Type B pancreatic cell (in vitro differentiated cells): ENCODE measurements around the gene EIF2S3. TPM values are rescaled to one million over a fixed set of nuclear protein-coding genes. Genes with fewer than 3 reads are reported as not detected.

Source experiments
- DNase-seq: peaks from one replicate; pipeline ENCODE4 v3.0.0; 2021; ENCODE audit warnings: mixed read lengths; ENCODE audit not compliant: unreplicated experiment; ENCODE audit errors: extremely low spot score
- H3K27ac Mint-ChIP-seq: 2 replicates; pipeline ENCODE4 v1.8.0; 2021; ENCODE audit warnings: mild to moderate bottlenecking, mixed read lengths
- H3K27me3 Mint-ChIP-seq: 2 replicates; pipeline ENCODE4 v1.8.0; 2021; ENCODE audit warnings: mixed read lengths
- H3K36me3 Mint-ChIP-seq: 2 replicates; pipeline ENCODE4 v1.8.0; 2021; ENCODE audit warnings: mixed read lengths
- H3K4me1 Mint-ChIP-seq: one replicate; pipeline ENCODE4 v1.8.0; 2021; ENCODE audit warnings: mixed read lengths; ENCODE audit not compliant: unreplicated experiment
- H3K4me3 Mint-ChIP-seq: 2 replicates; pipeline ENCODE4 v1.8.0; 2021; ENCODE audit warnings: mild to moderate bottlenecking, mixed read lengths
- H3K9me3 Mint-ChIP-seq: 2 replicates; pipeline ENCODE4 v1.8.0; 2021; ENCODE audit warnings: mixed read lengths
- total RNA-seq: library from RNA; stranded (reverse); gene quantifications from 2 replicates; pipeline ENCODE4 v1.2.1, GENCODE V29; 2021; ENCODE audit warnings: low replicate concordance
- TF ChIP-seq, protein P1 (sequence below): fragments of 200-600 bp; sonication (generic); conservative IDR thresholded peaks from 2 replicates; pipeline ENCODE4 v1.5.0; 2021; ENCODE audit warnings: antibody characterized with exemption, mild to moderate bottlenecking

Gene EIF2S3
- total RNA-seq, 1 donor from 2014 or later, result 418 TPM

DNA sequence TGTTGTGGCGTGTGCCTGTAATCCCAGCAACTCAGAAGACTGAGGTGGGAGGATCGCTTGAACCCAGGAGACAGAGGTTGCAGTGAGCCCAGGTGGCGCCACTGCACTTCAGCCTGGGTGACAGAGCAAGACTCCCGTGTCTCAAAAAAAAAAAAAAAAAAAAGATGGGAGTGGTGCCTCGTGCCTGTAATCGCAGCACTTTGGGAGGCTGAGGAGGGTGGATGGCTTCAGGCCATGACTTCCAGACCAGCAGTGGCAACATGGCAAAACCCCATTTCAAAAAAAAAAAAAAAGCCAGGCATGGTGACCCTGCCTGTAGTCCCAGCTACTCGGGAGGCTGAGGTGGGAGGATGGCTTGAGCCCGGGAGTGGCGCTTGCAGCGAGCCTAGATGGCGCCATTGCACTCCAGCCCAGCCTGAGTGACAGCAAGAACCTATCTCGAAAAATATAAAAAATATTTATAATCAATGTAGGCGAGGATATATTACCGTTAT is 27.0 kb downstream of the EIF2S3 start:
- no peak overlapping the region for H3K4me3 Mint-ChIP-seq

GRCh38 chrX:24082447-24082846 is 27.7 kb downstream of the EIF2S3 start:
- Mint-ChIP-seq H3K36me3 (peaks cover 14% of the 10 kb centered on the region), H3K27ac (no peak overlapping the region)

More for the DNA sequence above, 27.0 kb downstream of the EIF2S3 start:
- no peaks in the 10 kb centered on the region for H3K9me3 Mint-ChIP-seq
- TF ChIP-seq, protein P1, sequence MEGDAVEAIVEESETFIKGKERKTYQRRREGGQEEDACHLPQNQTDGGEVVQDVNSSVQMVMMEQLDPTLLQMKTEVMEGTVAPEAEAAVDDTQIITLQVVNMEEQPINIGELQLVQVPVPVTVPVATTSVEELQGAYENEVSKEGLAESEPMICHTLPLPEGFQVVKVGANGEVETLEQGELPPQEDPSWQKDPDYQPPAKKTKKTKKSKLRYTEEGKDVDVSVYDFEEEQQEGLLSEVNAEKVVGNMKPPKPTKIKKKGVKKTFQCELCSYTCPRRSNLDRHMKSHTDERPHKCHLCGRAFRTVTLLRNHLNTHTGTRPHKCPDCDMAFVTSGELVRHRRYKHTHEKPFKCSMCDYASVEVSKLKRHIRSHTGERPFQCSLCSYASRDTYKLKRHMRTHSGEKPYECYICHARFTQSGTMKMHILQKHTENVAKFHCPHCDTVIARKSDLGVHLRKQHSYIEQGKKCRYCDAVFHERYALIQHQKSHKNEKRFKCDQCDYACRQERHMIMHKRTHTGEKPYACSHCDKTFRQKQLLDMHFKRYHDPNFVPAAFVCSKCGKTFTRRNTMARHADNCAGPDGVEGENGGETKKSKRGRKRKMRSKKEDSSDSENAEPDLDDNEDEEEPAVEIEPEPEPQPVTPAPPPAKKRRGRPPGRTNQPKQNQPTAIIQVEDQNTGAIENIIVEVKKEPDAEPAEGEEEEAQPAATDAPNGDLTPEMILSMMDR, result peak; percentile 57
- H3K4me1 Mint-ChIP-seq, result no peaks in the 10 kb centered on the region
- no peak for DNase-seq
- peaks cover 17% of the 10 kb centered on the region for H3K36me3 Mint-ChIP-seq
- H3K27ac Mint-ChIP-seq, result no peak overlapping the region
- H3K27me3 Mint-ChIP-seq, result no peaks in the 10 kb centered on the region

DNA sequence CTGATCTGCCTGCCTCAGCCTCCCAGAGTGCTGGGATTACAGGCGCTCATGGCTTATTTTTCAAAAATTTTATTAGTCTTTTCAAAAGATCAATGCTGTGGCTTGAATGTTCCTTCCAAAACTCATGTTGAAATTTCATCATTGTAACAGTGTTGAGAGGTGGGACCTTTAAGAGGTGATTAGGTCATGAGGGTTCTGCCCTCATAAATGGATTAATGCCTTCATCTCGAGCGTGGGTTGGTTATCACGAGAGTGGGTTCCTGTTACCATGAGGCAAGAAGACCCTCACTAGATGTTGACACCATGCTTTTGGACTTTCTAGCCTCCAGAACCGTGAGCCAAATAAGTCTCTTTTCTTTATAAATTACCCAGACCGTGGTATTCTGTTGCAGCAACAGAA is 30.3 kb downstream of the EIF2S3 start:
- DNase-seq, result no peak
- Mint-ChIP-seq H3K36me3 (no peaks in the 10 kb centered on the region), H3K27ac (no peak overlapping the region), H3K4me1 (no peaks in the 10 kb centered on the region), H3K27me3 (no peaks in the 10 kb centered on the region), H3K9me3 (no peaks in the 10 kb centered on the region), H3K4me3 (no peak overlapping the region)
- TF ChIP-seq, protein P1, result no peak

More at GRCh38 chrX:24082447-24082846, 27.7 kb downstream of the EIF2S3 start:
- TF ChIP-seq, protein P1, result no peak
- no peaks in the 10 kb centered on the region for H3K27me3 Mint-ChIP-seq
- no peak overlapping the region for H3K4me3 Mint-ChIP-seq
- H3K9me3 Mint-ChIP-seq, result no peaks in the 10 kb centered on the region
- H3K4me1 Mint-ChIP-seq, result no peaks in the 10 kb centered on the region
- no peak for DNase-seq

- no peaks in the 10 kb centered on the region for H3K27me3 Mint-ChIP-seq
- DNase-seq, result no peak
- H3K4me1 Mint-ChIP-seq, result no peaks in the 10 kb centered on the region
- no peaks in the 10 kb centered on the region for H3K9me3 Mint-ChIP-seq
- no peak overlapping the region for H3K27ac Mint-ChIP-seq
- TF ChIP-seq, protein P1, result no peak
- no peaks in the 10 kb centered on the region for H3K36me3 Mint-ChIP-seq
- no peak overlapping the region for H3K4me3 Mint-ChIP-seq
These were observed 35.8 kb downstream of the EIF2S3 start for GRCh38 chrX:24090300-24091200.

GRCh38 chrX:24093746-24094145 is 39.0 kb downstream of the EIF2S3 start:
- no peak overlapping the region for H3K4me3 Mint-ChIP-seq
- no peaks in the 10 kb centered on the region for H3K4me1 Mint-ChIP-seq
- TF ChIP-seq, protein P1, result no peak
- no peak for DNase-seq
- no peaks in the 10 kb centered on the region for H3K9me3 Mint-ChIP-seq
- no peaks in the 10 kb centered on the region for H3K27me3 Mint-ChIP-seq
- no peak overlapping the region for H3K27ac Mint-ChIP-seq
- H3K36me3 Mint-ChIP-seq, result no peaks in the 10 kb centered on the region
